Measurements from ENCODE around the gene PGLYRP3. TPM values are rescaled to one million over a fixed set of nuclear protein-coding genes. Genes with fewer than 3 reads are reported as not detected.
A peak's percentile ranks its signal among the peaks of the same experiment; 100 is the strongest.

PGLYRP3 gene
- total RNA-seq, 2 experiments from 2014 or later, result not detected

DNA sequence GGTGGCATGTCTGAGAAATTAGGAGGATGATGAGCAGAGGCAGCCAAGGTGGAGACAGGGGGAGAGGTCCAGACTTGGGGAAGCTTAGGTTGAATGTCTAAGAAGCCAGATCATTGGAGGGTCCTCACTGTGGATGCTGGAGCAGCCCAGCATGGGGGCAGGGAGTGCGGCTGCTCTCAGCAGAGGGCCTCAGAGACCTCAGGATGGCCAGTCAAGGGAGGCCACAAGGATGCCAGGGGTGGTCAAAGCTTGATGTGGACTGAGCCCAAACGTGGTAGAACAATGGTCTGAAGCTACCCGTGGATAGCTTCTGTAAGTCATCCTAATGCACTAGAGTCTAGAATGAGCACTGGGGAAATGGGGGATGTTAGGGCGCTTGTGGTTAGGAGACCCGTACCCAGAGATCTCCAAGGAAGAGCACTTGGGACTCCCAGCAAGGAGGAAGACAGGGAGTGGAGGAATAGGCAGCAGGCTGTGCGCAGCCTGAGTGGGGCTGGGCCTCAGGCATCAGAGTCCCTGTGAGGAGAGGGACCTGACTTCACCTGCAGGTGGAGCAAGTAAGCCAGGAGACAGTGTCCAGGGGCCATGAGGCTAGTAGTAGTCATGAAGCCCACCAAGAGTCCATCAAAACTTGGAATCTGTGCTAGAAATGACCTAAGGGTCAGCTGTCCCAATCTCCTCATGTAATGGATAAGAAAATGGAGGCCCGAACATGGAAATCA is 40.6 kb upstream of the PGLYRP3 start:
- H3K27ac ChIP-seq (ENCODE audit: low read depth in 1 of 2, low read length in 2 of 2), result no peak overlapping the region
- no peak overlapping the region for H3K4me3 ChIP-seq (ENCODE audit: low read length)
- H3K4me1 ChIP-seq (ENCODE audit: insufficient read depth, low read length), result peaks cover 18% of the 10 kb centered on the region
- intact Hi-C loops (cut with DNase I, micrococcal nuclease), result loop anchor here in 1 of 2 experiments (10.0 kb wide), 1 partner anchor 391 kb away; no protein-coding TSS in a partner anchor
- Mint-ChIP-seq H3K9me3 (no peaks in the 10 kb centered on the region), H3K27ac (no peak overlapping the region), H3K4me1 (ENCODE audit: low read depth) (peaks cover 23% of the 10 kb centered on the region), H3K36me3 (ENCODE audit: low read depth) (no peaks in the 10 kb centered on the region), H3K4me3 (no peak overlapping the region), H3K27me3 (peaks cover 17% of the 10 kb centered on the region)
- no peaks in the 10 kb centered on the region for H3K36me3 ChIP-seq (ENCODE audit: insufficient read depth, low read length)
- ChIA-PET POLR2A (no interaction called here), CTCF (interaction anchor here (0.7 to 1.6 kb wide), 4 partner anchors 11 to 140 kb away, joined by 3 to 10 read pairs (median 4); no protein-coding TSS in a partner anchor)
- DNase-seq (no peak), ATAC-seq (ENCODE audit: poor library complexity) (no peak)
- H3K27me3 ChIP-seq (ENCODE audit: control insufficient read depth in 1 of 2, insufficient read depth in 2 of 2, low read length in 2 of 2), result peaks cover 0 to 3% of the 10 kb centered on the region in 2 experiments
- TF ChIP-seq, protein P1, sequence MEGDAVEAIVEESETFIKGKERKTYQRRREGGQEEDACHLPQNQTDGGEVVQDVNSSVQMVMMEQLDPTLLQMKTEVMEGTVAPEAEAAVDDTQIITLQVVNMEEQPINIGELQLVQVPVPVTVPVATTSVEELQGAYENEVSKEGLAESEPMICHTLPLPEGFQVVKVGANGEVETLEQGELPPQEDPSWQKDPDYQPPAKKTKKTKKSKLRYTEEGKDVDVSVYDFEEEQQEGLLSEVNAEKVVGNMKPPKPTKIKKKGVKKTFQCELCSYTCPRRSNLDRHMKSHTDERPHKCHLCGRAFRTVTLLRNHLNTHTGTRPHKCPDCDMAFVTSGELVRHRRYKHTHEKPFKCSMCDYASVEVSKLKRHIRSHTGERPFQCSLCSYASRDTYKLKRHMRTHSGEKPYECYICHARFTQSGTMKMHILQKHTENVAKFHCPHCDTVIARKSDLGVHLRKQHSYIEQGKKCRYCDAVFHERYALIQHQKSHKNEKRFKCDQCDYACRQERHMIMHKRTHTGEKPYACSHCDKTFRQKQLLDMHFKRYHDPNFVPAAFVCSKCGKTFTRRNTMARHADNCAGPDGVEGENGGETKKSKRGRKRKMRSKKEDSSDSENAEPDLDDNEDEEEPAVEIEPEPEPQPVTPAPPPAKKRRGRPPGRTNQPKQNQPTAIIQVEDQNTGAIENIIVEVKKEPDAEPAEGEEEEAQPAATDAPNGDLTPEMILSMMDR (IDR thresholded peaks at IDR 0.05), result no peak
- H3K9me3 ChIP-seq (ENCODE audit: control insufficient read depth in 1 of 2, insufficient read depth in 1 of 2, low read length in 2 of 2), result no peaks in the 10 kb centered on the region

DNA sequence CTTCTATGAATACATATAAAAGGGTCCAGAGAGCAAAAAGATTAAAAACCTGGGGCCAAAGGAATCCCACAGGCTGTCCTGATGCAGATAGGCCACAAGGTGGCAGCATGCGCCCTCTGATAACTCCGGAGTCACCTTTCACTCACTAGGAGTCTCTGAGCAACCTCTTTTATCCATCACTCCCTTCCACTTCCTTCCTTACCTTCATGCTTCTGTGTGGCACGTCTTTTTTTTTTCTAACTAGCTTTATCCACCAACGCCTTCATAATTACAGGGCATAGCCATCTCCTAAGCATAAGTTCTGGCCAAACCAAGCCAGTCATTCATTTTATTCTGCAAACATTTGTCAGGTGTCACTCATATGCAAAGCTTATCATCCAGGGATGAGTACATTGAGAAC is 39.8 kb upstream of the PGLYRP3 start:
- peak; percentile 29 to 80 (median 52) for DNase-seq
- no peak overlapping the region for H3K27ac Mint-ChIP-seq
- TF ChIP-seq, protein P1 (IDR thresholded peaks at IDR 0.05), result peak; percentile 96
- ChIA-PET POLR2A (no interaction called here), CTCF (interaction anchor here (0.7 to 1.6 kb wide), 4 partner anchors 10 to 141 kb away, joined by 3 to 10 read pairs (median 4); no protein-coding TSS in a partner anchor)
- no peaks in the 10 kb centered on the region for H3K36me3 Mint-ChIP-seq (ENCODE audit: low read depth)
- H3K4me3 Mint-ChIP-seq, result no peak overlapping the region
- intact Hi-C loops (cut with DNase I, micrococcal nuclease), result loop anchor here (1.0 to 10.0 kb wide), 3 partner anchors 52 to 392 kb away; no protein-coding TSS in a partner anchor
- peak; percentile 75 for ATAC-seq (ENCODE audit: poor library complexity)
- Histone ChIP-seq H3K36me3 (ENCODE audit: insufficient read depth, low read length) (no peaks in the 10 kb centered on the region), H3K4me3 (ENCODE audit: low read length) (no peak overlapping the region), H3K9me3 (ENCODE audit: control insufficient read depth in 1 of 2, insufficient read depth in 1 of 2, low read length in 2 of 2) (no peaks in the 10 kb centered on the region), H3K4me1 (ENCODE audit: insufficient read depth, low read length) (peaks cover 10% of the 10 kb centered on the region), H3K27ac (ENCODE audit: low read depth in 1 of 2, low read length in 2 of 2) (no peak overlapping the region), H3K27me3 (ENCODE audit: control insufficient read depth in 1 of 2, insufficient read depth in 2 of 2, low read length in 2 of 2) (peaks cover 0 to 3% of the 10 kb centered on the region in 2 experiments)
- H3K27me3 Mint-ChIP-seq, result peaks cover 22% of the 10 kb centered on the region
- no peaks in the 10 kb centered on the region for H3K9me3 Mint-ChIP-seq
- H3K4me1 Mint-ChIP-seq (ENCODE audit: low read depth), result peaks cover 15% of the 10 kb centered on the region

DNA sequence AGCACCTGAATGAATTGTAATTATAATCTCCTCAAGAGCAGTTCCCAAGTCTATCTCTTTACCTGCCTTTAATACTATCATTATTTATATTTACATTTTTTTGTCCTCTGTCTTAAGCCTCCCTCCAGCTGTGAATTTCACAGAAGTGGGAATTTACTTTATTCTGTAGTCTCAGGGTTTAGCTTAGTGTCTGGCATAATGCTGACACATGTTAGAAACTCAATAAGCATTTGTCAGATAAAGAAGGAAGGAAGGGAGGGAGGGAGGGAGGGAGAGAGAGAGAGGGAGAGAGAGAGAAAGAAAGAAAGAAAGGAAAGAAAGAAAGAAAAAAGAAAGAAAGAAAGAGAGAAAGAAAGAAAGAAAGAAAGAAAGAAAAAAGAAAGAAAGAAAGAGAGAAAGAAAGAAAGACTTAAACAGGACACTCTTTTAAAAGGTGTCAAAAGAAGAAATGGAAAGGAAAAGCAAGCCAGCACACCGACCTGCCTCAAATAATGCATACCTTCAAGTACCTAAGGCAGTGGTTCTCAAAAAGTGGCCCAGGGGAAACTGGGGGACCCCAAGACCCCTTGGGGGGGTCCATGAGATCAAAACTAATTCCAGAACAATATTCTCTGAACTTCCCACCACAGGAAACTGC is 37.7 kb upstream of the PGLYRP3 start:
- DNase-seq, result no peak
- H3K27me3 Mint-ChIP-seq, result peaks cover 34% of the 10 kb centered on the region
- H3K27me3 ChIP-seq (ENCODE audit: control insufficient read depth in 1 of 2, insufficient read depth in 2 of 2, low read length in 2 of 2), result peaks cover 0 to 3% of the 10 kb centered on the region in 2 experiments
- TF ChIP-seq, protein P1 (IDR thresholded peaks at IDR 0.05), result no peak
- ATAC-seq (ENCODE audit: poor library complexity), result no peak
- ChIA-PET CTCF (no interaction called here), POLR2A (no interaction called here)
- H3K4me1 Mint-ChIP-seq (ENCODE audit: low read depth), result peaks cover 15% of the 10 kb centered on the region
- H3K36me3 Mint-ChIP-seq (ENCODE audit: low read depth), result no peaks in the 10 kb centered on the region
- H3K27ac Mint-ChIP-seq, result no peak overlapping the region
- H3K4me1 ChIP-seq (ENCODE audit: insufficient read depth, low read length), result peaks cover 13% of the 10 kb centered on the region
- no peaks in the 10 kb centered on the region for H3K36me3 ChIP-seq (ENCODE audit: insufficient read depth, low read length)
- no peak overlapping the region for H3K27ac ChIP-seq (ENCODE audit: low read depth in 1 of 2, low read length in 2 of 2)
- no peak overlapping the region for H3K4me3 Mint-ChIP-seq
- H3K4me3 ChIP-seq (ENCODE audit: low read length), result no peak overlapping the region
- H3K9me3 ChIP-seq (ENCODE audit: control insufficient read depth in 1 of 2, insufficient read depth in 1 of 2, low read length in 2 of 2), result no peaks in the 10 kb centered on the region
- intact Hi-C loops (cut with DNase I, micrococcal nuclease), result loop anchor here in 1 of 2 experiments (10.0 kb wide), 1 partner anchor 394 kb away; no protein-coding TSS in a partner anchor
- no peaks in the 10 kb centered on the region for H3K9me3 Mint-ChIP-seq

Data from CD4-positive, alpha-beta T cell (primary cell).